Pons (tissue), 1 donor: ENCODE results near the gene PCLO.
"Not testable (repeated sequence)": the region's sequence is repeated elsewhere in the genome, so short reads cannot be mapped to it uniquely, and the experiment has no call there.

Source experiments
- DNase-seq: peaks from one replicate; pipeline ENCODE4 v3.0.0-alpha.2; 2016; ENCODE audit warnings: low spot score

Gene PCLO

GRCh38 chr7:83053965-83054364 lies 108.7 kb downstream of the PCLO start:
- DNase-seq, result no peak

DNA sequence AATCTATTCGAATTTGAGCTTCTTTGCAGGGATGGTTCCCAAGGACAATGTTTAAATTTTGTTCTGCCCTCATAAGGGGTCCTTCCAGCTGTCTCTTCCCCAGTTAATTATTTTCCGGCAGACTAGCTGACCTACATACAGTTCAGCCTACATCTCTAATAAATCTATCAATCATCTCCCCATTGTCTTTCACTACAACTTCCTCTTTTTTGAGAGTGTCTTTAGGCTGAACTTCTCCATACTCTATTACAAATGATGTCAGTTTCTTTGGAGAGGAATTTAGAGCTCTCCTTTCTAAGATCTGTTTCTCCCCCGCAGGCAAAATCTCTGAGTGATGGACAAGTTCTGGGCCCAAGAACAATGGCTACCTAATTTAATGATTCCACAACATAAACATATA lies 122.2 kb downstream of the PCLO start:
- DNase-seq, result no peak

GRCh38 chr7:83038787-83039186 lies 123.9 kb downstream of the PCLO start:
- DNase-seq, result no peak

DNA sequence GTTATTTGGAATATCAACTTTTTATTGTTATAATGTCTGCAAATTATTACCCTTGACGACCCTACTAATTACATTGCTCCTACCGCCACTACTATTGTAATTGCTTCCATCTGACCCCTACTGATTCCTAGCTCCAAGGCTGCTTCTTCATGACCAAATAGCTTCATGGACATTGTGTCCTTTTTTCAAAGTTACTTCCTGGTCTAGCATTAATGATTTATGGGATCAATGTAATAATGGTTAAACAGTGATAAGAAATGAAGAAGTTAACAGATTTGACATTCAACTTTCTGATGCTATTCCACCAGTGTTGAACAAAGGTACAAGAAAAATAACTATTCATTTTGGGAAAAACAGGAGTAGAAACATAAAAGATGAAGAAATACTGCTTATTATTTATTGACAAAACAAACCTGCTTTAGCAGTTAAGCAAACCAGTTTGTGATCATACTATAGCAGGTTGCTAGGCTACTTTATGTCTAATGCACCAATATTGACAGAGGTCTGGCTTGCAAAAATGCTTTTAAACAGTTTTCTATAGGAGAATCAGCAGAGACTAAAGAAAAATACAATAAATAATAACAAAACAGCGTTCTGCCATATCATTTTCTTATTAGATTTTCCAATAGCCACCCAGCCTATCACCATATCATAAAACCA lies 125.8 kb downstream of the PCLO start:
- DNase-seq, result no peak

GRCh38 chr7:83036130-83036529 lies 126.6 kb downstream of the PCLO start:
- no peak for DNase-seq

DNA sequence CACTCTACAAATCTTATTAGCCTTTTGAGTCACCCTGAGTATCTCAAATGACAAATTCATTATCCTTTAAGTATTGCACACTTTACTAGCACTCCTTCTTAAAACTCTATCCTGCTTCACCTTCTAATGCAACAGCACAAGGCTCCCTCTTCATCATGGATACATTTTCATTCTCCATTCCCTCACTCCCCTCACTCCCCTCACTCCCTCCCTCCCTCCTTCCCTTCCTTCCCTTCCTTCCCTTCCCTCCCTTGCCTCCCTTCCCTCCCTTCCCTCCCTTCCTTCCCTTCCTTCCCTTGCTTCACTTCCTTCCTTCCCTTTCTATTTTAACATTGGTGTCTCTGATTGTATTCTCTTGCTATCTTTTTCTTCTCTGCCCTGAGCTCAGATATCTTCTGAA lies 130.5 kb downstream of the PCLO start:
- DNase-seq, result no peak

DNA sequence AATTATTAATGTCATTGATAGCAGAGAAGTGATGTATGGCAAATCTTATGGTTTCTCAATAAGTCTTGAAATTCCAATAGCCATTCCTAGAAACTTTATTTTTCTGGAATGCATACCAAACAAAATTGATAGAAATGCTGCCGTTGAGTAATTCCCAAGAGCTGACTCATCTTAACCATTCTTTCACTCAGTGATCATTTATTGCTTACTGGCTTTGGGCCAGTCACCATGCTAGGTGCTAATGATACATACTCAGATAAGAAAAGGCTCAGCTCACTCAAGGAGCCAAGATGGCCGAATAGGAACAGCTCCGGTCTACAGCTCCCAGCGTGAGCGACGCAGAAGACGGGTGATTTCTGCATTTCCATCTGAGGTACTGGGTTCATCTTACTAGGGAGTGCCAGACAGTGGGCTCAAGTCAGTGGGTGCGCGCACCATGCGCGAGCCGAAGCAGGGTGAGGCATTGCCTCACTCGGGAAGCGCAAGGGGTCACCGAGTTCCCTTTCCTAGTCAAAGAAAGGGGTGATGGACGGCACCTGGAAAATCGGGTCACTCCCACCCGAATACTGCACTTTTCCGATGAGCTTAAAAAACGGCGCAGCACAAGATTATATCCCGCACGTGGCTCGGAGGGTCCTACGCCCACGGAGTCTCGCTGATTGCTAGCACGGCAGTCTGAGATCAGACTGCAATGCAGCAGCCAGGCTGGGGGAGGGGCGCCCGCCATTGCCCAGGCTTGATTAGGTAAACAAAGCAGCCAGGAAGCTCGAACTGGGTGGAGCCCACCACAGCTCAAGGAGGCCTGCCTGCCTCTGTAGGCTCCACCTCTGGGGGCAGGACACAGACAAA lies 138.6 kb downstream of the PCLO start:
- DNase-seq, result not testable (repeated sequence)

DNA sequence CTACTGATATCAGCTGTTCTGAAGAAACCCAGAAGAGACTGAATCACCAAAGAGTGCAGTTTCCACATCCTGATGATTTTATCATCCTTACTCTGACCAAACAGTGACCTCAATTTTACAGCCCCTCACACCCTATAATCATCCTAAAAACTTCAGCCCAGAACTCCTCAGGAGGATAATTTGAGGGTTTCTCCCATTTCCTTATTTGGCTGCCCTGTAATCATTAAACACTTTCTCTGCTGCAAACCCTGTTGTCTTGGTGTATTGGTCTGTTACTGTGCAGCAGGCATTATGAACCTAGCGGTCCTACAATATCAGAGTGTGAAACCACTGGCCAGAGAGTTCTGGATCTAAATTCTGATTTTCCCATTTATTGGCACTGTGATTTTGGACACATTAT lies 141.7 kb downstream of the PCLO start:
- DNase-seq, result no peak

- no peak for DNase-seq
Measured at GRCh38 chr7:83020161-83020560, 142.5 kb downstream of the PCLO start.

DNA sequence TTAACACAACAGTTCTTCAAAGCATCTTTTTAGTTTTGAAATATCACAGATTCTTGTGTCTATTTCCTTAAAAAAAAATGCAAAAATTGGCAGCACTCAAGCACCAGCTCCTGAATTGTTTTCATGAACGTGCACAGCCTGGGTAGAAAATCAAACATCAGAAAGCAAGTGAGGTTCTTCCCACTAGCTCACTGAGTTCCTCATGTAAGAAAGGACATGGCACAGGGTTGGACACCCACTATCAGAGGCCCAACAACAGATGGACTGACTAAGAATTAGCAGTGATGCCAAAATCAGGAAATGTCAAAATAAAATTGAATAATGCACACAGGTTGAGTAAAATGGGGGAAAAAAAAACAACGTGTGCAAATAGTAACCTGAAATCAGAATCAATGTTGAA lies 146.8 kb downstream of the PCLO start:
- no peak for DNase-seq

DNA sequence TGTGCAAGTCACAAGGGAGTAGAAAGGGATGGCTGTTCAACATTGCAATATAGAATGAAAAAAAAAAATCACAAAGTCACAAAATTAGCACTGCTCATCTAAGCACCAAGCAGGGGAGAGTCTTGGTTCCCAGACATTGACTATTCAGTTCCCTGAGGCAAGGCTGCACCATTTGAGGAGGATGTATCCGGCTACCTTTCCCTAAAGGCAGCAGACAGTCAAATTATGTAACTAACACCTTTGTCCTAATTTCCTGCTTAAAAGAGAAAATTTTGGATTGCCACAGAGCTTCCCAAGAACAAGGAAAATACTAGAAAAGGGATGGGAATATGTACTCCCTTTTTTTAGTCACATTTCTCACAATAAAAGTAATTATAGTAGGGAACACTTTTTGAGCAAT lies 148.1 kb downstream of the PCLO start:
- no peak for DNase-seq

DNA sequence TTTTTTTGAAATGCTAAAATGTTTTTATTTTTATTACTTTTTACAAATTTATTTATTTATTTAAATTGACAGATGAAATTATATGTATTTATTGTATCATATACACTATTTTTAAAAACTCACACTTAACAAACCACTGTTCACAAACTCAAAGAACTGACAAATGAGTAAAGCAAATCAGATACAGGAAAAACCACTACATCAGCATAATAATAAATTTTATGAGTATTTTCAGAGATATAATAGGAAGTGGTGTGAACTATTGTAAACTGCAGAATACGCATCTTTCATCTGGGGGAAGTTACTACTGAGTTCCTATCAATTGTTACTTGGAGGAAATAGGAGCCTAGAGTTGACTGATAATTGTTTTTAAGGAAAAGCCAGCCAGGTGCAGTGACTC lies 150.7 kb downstream of the PCLO start:
- no peak for DNase-seq

DNA sequence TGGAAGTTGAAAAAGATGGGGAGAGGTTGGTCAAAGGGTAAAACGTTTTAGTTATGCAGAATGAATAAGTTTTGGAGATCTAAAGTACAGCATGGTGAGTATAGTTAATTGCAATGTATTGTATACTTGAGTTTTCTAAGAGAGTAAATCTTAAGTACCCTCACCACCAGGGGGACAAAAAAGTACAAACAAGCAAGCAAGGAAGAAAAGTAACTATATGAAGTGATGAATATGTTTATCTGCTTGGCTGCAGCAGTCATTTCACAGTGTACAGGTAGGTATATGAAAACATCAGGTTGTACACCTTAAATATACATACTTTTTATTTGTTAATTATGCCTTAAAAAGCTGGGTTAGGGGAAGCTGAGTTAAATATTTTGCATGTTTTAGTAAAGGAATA lies 157.3 kb downstream of the PCLO start:
- no peak for DNase-seq

DNA sequence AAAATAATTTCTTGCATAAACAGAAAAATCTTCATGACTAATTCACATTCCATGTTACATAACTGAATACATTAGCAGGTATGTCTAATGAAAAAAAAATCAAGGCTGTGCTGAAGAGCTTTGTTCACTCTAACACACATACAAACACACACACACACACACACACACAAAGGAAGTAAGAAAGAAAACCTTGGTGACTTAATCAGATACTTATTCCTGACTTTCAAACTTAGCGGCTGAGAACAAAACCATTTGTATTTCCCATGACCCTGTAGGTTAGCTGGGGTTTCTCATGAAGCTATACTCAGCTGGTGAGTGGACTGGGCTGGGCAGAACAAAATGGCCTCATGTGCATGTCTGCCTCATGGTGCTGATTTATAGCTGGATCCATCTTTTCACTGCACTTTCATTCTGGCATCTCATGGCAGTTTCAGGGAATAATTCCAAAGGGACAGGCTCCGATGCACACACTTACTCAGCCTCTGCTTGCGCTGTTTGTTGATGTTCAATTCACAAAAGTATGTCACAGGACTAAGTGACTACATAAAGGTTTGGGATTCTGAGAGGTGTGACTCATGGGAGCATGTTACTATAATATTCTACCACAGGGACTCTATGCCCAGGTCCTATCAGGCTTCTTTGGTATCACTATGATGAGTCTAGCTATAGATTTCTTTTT lies 161.2 kb downstream of the PCLO start:
- DNase-seq, result no peak

DNA sequence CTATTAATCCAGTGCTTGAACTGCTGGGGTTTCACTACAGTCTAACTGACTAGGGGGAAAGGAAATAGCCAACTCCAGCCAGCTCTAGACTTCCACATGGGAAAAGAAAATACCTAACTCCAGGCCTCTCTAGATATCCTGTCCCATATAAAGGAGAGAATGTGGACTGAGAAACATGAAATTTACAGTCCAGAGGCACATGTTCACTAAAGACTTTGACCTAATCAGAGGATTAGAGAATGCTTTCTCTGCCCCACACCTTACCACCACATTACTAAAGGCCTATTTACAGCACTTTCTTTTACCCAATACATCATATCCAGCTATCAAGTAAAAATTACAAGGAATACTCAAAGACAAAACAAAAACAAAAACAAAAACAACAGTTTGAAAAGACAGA lies 164.2 kb downstream of the PCLO start:
- DNase-seq, result no peak

- DNase-seq, result no peak
Measured at GRCh38 chr7:82985144-82985802, 177.4 kb downstream of the PCLO start.

DNA sequence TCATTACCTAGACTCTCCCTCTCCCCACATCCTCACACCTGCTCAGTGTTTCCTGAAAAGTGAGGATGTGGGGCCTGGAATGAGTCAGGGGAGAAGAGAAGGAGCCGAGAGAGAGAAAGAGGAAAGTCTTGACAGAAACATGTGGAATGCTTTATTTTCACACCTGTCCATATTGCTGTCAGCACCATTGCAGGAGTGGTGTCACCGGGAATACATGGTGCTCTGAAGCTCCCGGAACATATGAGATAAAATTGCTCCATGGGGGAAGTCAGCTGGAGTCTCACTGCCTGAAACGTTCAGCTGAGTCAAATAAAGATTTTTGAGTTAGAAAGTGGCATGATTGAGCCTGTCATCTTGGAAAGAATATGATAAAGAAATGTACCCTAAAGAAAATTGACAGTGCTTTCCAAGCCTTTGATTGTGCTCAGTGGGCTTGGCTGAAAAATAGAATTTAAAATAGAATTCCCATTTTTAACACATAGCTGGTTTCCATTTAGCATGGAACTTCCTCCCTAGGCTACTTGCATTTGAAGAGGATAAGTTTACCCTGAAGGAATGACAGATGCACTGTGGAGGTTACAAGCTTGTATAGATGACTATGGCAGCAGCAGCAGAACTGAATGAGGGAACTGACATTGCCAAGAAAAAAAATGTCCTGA lies 182.4 kb downstream of the PCLO start:
- no peak for DNase-seq

DNA sequence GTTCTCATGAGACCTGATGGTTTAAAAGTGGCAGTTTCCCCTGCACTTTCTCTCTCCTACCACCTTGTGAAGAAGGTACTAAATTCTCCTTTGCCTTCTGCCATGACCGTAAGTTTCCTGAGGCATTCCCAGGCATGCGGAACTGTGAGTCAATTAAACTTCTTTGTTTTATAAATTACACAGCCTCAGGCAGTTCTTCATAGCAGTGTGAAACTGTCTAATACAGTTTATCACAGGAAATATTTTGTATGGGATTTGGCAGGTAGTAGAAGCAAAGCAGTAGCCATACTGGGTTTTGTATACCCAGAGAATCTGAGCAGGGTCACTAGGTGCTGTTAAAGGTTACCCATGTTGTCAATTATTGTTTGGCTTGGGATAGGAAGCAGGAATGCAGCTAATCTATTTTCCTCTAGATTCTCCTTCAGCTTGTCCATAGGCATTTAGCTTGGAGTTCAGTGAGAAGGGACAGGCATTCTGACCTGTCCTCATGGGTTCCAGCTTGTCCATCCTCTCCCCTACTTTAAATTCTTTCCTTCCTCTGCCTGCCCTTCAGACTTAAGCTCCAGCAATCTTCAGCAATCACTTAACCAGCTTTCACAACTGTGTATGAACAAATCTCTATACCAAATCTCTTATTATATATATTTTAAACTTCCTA lies 186.7 kb downstream of the PCLO start:
- no peak for DNase-seq

GRCh38 chr7:82972135-82972534 lies 190.5 kb downstream of the PCLO start:
- DNase-seq, result no peak

DNA sequence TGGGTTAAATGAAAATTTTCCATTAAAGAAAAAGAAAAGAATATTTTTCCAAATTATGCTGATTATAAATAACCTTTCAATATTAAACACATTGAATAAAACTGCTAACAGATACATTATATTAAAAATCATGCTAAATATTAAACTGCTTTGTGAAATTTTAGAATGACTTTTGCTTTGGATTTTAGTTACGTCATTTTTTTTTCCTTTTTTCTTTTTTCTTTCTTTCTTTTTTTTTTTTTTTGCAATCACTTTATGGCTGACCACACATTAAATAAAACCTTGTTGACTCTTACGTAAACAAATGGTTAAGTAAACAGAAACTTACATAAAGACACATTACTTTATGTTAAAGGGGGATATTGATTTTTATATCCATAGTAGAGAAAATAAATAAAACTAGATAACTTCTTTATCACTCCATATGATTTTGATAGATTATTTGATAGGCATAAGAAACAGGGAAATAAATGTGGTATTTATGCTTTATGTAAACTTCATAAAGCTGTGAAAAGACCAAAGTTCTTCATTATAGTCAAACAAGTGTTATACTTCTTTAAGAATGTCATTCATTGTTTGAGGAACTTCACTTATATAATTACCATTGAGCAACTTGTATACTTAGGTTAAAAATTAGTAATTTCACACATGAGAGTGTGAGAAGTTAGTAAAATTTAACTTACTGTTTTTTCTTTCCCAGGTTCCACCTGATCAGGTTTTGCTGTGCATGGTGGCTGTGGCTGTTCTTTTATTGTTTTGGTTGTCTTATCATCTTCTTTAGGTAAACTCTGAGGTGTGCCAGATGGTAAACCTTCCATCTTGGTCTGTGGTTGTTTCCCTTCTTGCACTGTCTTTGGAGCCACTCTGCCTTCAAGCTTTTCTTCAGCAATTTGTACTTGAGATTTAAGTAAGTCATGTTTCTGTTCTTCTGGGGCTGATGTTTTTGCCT lies 197.3 kb downstream of the PCLO start:
- no peak for DNase-seq
